HepG2 (cell line): ENCODE results near the gene ELK1. TPM values are rescaled to one million over a fixed set of nuclear protein-coding genes. Genes with fewer than 3 reads are reported as not detected.

Experiments used
- ATAC-seq: fragments of 200-7000 bp; cut with Tn5 transposase; 3 replicates; pipeline ENCODE4 v1.9.1; 2020; ENCODE audit warnings: mild to moderate bottlenecking, moderate library complexity
- BruUV-seq: library from RNA; stranded (reverse); fragments of 400-500 nt; replicated peaks from 2 replicates; lab custom pipeline; 2021; lab: Mats Ljungman, UMichigan
- CTCF ChIA-PET: fragments of 300-600 bp; formaldehyde crosslinking; extraction: SDS; loops from one replicate; lab custom pipeline; 2021; ENCODE audit warnings: low total read pairs, inconsistent platforms, low intra/inter-chr PET ratio; lab: Yijun Ruan, JAX
- POLR2A ChIA-PET: fragments of 350-600 bp; sonication (Branson Sonifier 250); formaldehyde crosslinking; loops from one replicate; lab custom pipeline; 2020; ENCODE audit warnings: antibody characterized with exemption, inconsistent platforms; lab: Yijun Ruan, JAX
- DNase-seq: peaks from one replicate; pipeline ENCODE4 v3.0.0-alpha.2; 2015; ENCODE audit warnings: low spot score
- FAIRE-seq: peaks from 3 replicates; lab custom pipeline; 2011; peaks lifted over from hg19 to GRCh38; lab: Jason Lieb, UNC
- H2AFZ ChIP-seq: one replicate; pipeline ENCODE4 v1.6.1; 2011; ENCODE audit warnings: low read length, inconsistent platforms
- H3K27ac ChIP-seq: fragments of 300-600 bp; 3 replicates; pipeline ENCODE4 v1.8.0; 2011; ENCODE audit warnings: mixed run types, mild to moderate bottlenecking, mixed read lengths, low read length, inconsistent platforms; ENCODE audit not compliant: insufficient read depth; ENCODE audit errors: extremely low read length
- H3K27me3 ChIP-seq, 2 experiments: fragments of 200-600 bp in 1 of 2; 2 replicates in 1 of 2; 3 replicates in 1 of 2; pipeline versions ENCODE4 v1.6.0 to v1.8.0; 2011; ENCODE audit warnings: low read length in 2 of 2, mild to moderate bottlenecking in 2 of 2, moderate library complexity in 2 of 2, inconsistent platforms in 1 of 2; ENCODE audit not compliant: insufficient read depth in 2 of 2, control insufficient read depth in 1 of 2
- H3K36me3 ChIP-seq, 2 experiments: fragments of 200-600 bp in 1 of 2; replicated peaks in 1 of 2; 2 replicates in 1 of 2; 3 replicates in 1 of 2; pipeline versions ENCODE4 v1.5.1 to v1.8.0; 2011; ENCODE audit warnings: low read length in 2 of 2, inconsistent platforms in 1 of 2; ENCODE audit not compliant: insufficient read depth in 2 of 2, control insufficient read depth in 1 of 2
- H3K4me1 ChIP-seq: 2 replicates; pipeline ENCODE4 v1.5.1; 2012; ENCODE audit warnings: low read length, inconsistent platforms; ENCODE audit not compliant: insufficient read depth
- H3K4me2 ChIP-seq: 2 replicates; pipeline ENCODE4 v1.6.0; 2011; ENCODE audit warnings: low read depth, low read length, inconsistent platforms
- H3K4me3 ChIP-seq, 3 experiments: fragments of 200-600 bp in 1 of 3; sonication (generic), shearing (Covaris generic) in 1 of 3; replicated peaks in 1 of 3; 2 replicates each; pipeline ENCODE4 v1.5.1; 2011 to 2016; ENCODE audit warnings: low read length in 3 of 3, inconsistent platforms in 2 of 3, low read depth in 2 of 3, mild to moderate bottlenecking in 2 of 3, control low read depth in 1 of 3, mixed read lengths in 1 of 3; ENCODE audit not compliant: insufficient read depth in 1 of 3
- H3K79me2 ChIP-seq: one replicate; pipeline ENCODE4 v1.6.1; 2011; ENCODE audit warnings: low read length, inconsistent platforms; ENCODE audit not compliant: insufficient read depth
- H3K9ac ChIP-seq: 2 replicates; pipeline ENCODE4 v1.6.0; 2011; ENCODE audit warnings: mild to moderate bottlenecking, low read depth, low read length, inconsistent platforms; ENCODE audit not compliant: insufficient read depth
- H3K9me3 ChIP-seq: 2 replicates; pipeline ENCODE4 v1.5.1; 2012; ENCODE audit warnings: mild to moderate bottlenecking, low read length
- H4K20me1 ChIP-seq: 2 replicates; pipeline ENCODE4 v1.6.0; 2011; ENCODE audit warnings: inconsistent platforms, mild to moderate bottlenecking, low read length, moderate library complexity; ENCODE audit not compliant: insufficient read depth
- ARNT2 ChIP-seq: sonication (generic); formaldehyde crosslinking; IDR thresholded peaks from 2 replicates; pipeline ENCODE4 v1.8.0; 2022; ENCODE audit warnings: mild to moderate bottlenecking, low read depth, missing genetic modification reagents, moderate library complexity
- ASH2L ChIP-seq: fragments of 300-600, 200-600 bp; sonication (generic); IDR thresholded peaks from 2 replicates; pipeline ENCODE4 v1.7.0; 2017; ENCODE audit warnings: low read depth, mild to moderate bottlenecking, moderate library complexity, mixed read lengths, low read length; ENCODE audit not compliant: insufficient read length
- FOXK1 ChIP-seq: sonication (generic); formaldehyde crosslinking; IDR thresholded peaks from 2 replicates; pipeline ENCODE4 v1.4.0; 2020; ENCODE audit warnings: low read depth, missing genetic modification reagents, borderline replicate concordance
- HMGXB4 ChIP-seq, 2 experiments: sonication (generic) in 1 of 2; formaldehyde crosslinking in 1 of 2; IDR thresholded peaks; 2 replicates each; pipeline versions ENCODE4 v1.4.0 to v1.6.1; 2018 to 2020; ENCODE audit warnings: missing genetic modification reagents in 2 of 2, borderline replicate concordance in 1 of 2, low read depth in 1 of 2, mild to moderate bottlenecking in 1 of 2, missing biosample characterization in 1 of 2
- KLF11 ChIP-seq: IDR thresholded peaks from 2 replicates; pipeline ENCODE4 v1.6.1; 2016; ENCODE audit warnings: missing compliant biosample characterization
- NFIC ChIP-seq: IDR thresholded peaks from 2 replicates; pipeline ENCODE4 v1.6.1; 2012; ENCODE audit warnings: mild to moderate bottlenecking, low read length, inconsistent platforms
- PLSCR1 ChIP-seq: sonication (generic); formaldehyde crosslinking; IDR thresholded peaks from 2 replicates; pipeline ENCODE4 v1.5.0; 2020; ENCODE audit warnings: missing genetic modification reagents, mild to moderate bottlenecking, borderline replicate concordance
- ZBTB1 ChIP-seq: sonication (generic); formaldehyde crosslinking; IDR thresholded peaks from 2 replicates; pipeline ENCODE4 v1.4.0; 2020; ENCODE audit warnings: missing genetic modification reagents, borderline replicate concordance
- ZNF101 ChIP-seq: sonication (generic); formaldehyde crosslinking; IDR thresholded peaks from 2 replicates; pipeline ENCODE4 v1.4.0; 2020; ENCODE audit warnings: mild to moderate bottlenecking, low read depth, missing genetic modification reagents, borderline replicate concordance
- ZNF17 ChIP-seq: sonication (generic); formaldehyde crosslinking; IDR thresholded peaks from 2 replicates; pipeline ENCODE4 v1.5.0; 2020; ENCODE audit warnings: mild to moderate bottlenecking, missing genetic modification reagents
- ZNF350 ChIP-seq: sonication (generic); formaldehyde crosslinking; IDR thresholded peaks from 2 replicates; pipeline ENCODE4 v1.4.0; 2020; ENCODE audit warnings: mild to moderate bottlenecking, low read depth, missing genetic modification reagents, borderline replicate concordance
- ZNF407 ChIP-seq: sonication (generic); formaldehyde crosslinking; IDR thresholded peaks from one replicate; pipeline ENCODE4 v1.5.1; 2020; ENCODE audit warnings: mild to moderate bottlenecking, missing genetic modification reagents; ENCODE audit errors: not compliant biosample characterization
- ZNF446 ChIP-seq: sonication (generic); formaldehyde crosslinking; IDR thresholded peaks from 2 replicates; pipeline ENCODE4 v1.5.0; 2020; ENCODE audit warnings: mild to moderate bottlenecking, missing genetic modification reagents
- ZNF780A ChIP-seq: sonication (generic); formaldehyde crosslinking; IDR thresholded peaks from 2 replicates; pipeline ENCODE4 v1.8.0; 2022; ENCODE audit warnings: mild to moderate bottlenecking, missing genetic modification reagents, moderate library complexity
- WGBS: methylation state at CpG from one replicate; pipeline ENCODE4 v1.1.6; 2017; ENCODE audit warnings: low lambda C conversion rate; 5-methylcytosine and 5-hydroxymethylcytosine counted together
- in situ Hi-C: cut with HindIII; loops from 2 replicates; pipeline ENCODE4 v1.10.0; 2017; ENCODE audit warnings: low pct_unique_long_range_greater_than_20kb; ENCODE audit not compliant: extremely low pct_ligation_motif_present
- intact Hi-C: fragments of 100-400 bp; cut with micrococcal nuclease; formaldehyde crosslinking; loops from one replicate; pipeline ENCODE4 v1.10.0; 2022; ENCODE audit not compliant: unreplicated experiment
- polyA plus RNA-seq, 8 experiments: library from polyadenylated mRNA; depleted of rRNA in 3 of 8; stranded (reverse) in 7 of 8; unstranded in 1 of 8; fragments of >200 nt; fragmentation: Illumina TruSeq in 4 of 8; extraction: Trizol in 4 of 8; gene quantifications; 2 replicates each; pipeline versions ENCODE4 v1.2.1 to v1.2.3, GENCODE V29; 2011 to 2016; ENCODE audit warnings: low read depth in 4 of 8, missing spikeins in 1 of 8, mixed read lengths in 1 of 8; ENCODE audit not compliant: insufficient read depth in 1 of 8
- total RNA-seq, 5 experiments: library from RNA; depleted of rRNA; stranded (reverse); fragments of >200 nt; fragmentation: Illumina TruSeq; extraction: Trizol; gene quantifications; 2 replicates each; pipeline ENCODE4 v1.2.3, GENCODE V29; 2016; ENCODE audit warnings: low read depth in 1 of 5

ELK1 gene
- total and polyA plus RNA-seq, 2 of the 13 experiments (the other 11 are each of a cell fraction or from before 2014, with no cell fraction given): 4.3 to 7.2 TPM

- no TSS peak for BruUV-seq
- Histone ChIP-seq H3K4me3 (no peak overlapping the region), H3K79me2 (peaks cover 4% of the 10 kb centered on the region), H3K27ac (no peak overlapping the region), H3K36me3 (peaks cover 2 to 13% of the 10 kb centered on the region in 2 experiments; a peak in 4 of 5 replicates), H4K20me1 (no peaks in the 10 kb centered on the region), H3K27me3 (no peaks in the 10 kb centered on the region), H3K9ac (no peak overlapping the region), H3K4me1 (peaks cover 18% of the 10 kb centered on the region), H3K4me2 (no peak overlapping the region), H3K9me3 (no peaks in the 10 kb centered on the region), H2AFZ (no peak overlapping the region)
- POLR2A ChIA-PET: no interaction called here
- 89% methylated on average over 3 of the region's 7 CpGs for WGBS
- ATAC-seq (no peak), FAIRE-seq (no peak), DNase-seq (no peak)
- intact Hi-C loops (no loop called here), in situ Hi-C loops (no loop called here)
- CTCF ChIA-PET: no interaction called here
- no peak for TF ChIP-seq ZNF780A (CRISPR knock-in tag)
- TF ChIP-seq ZBTB1: no peak
- TF ChIP-seq HMGXB4 (CRISPR knock-in tag; IDR thresholded peaks at IDR 0.05; ENCODE audit: borderline replicate concordance in 1 of 2, low read depth in 1 of 2): no peak
- TF ChIP-seq ASH2L: no peak
- no peak for TF ChIP-seq ZNF446 (CRISPR knock-in tag)
- TF ChIP-seq ZNF350 (CRISPR knock-in tag): no peak
- TF ChIP-seq ZNF17: no peak
- TF ChIP-seq NFIC: no peak
- TF ChIP-seq KLF11: no peak
- no peak for TF ChIP-seq ZNF407 (CRISPR knock-in tag)
- no peak for TF ChIP-seq ARNT2 (CRISPR knock-in tag)
- TF ChIP-seq PLSCR1 (CRISPR knock-in tag): no peak
- no peak for TF ChIP-seq ZNF101 (CRISPR knock-in tag)
- TF ChIP-seq FOXK1 (CRISPR knock-in tag): no peak
Observed at GRCh38 chrX:47661539-47661938, 11.2 kb upstream of the ELK1 start.
